ENCODE results near the gene CRX. TPM values are rescaled to one million over a fixed set of nuclear protein-coding genes. Genes with fewer than 3 reads are reported as not detected.

The CRX gene
- total and polyA plus RNA-seq, 9 donors, result not detected

DNA sequence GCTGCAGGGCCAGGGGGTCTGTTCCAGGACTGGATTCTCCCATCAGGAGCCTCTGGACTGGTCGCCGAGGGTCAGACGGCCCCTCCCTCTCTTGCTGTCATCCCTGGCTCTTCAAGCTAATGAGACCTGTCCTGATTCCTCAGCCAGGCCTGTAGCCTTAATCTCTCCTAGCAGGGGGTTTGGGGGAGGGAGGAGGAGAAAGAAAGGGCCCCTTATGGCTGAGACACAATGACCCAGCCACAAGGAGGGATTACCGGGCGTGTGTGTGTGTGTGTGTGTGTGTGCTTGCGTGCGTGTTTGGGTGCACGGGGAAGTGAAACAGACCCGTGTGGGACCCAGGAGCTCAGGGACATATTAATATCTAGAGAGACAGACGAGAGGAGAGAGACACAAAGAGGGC lies 1.9 kb upstream of the CRX start:
- no peaks in the 10 kb centered on the region for H3K27me3 ChIP-seq
- no peaks in the 10 kb centered on the region for H3K9me3 ChIP-seq
- H3K4me1 ChIP-seq (ENCODE audit: insufficient read depth), result no peaks in the 10 kb centered on the region
- H3K4me3 ChIP-seq, result no peak overlapping the region
- 12 to 20% (median 13%) methylated on average over 10 of the region's 10 CpGs for WGBS, 3 donors
- intact Hi-C loops (cut with DNase I), result no loop called here
- H3K36me3 ChIP-seq, result no peaks in the 10 kb centered on the region
- no peak for DNase-seq
- no peak overlapping the region for H3K27ac ChIP-seq
- TF ChIP-seq, protein P1, sequence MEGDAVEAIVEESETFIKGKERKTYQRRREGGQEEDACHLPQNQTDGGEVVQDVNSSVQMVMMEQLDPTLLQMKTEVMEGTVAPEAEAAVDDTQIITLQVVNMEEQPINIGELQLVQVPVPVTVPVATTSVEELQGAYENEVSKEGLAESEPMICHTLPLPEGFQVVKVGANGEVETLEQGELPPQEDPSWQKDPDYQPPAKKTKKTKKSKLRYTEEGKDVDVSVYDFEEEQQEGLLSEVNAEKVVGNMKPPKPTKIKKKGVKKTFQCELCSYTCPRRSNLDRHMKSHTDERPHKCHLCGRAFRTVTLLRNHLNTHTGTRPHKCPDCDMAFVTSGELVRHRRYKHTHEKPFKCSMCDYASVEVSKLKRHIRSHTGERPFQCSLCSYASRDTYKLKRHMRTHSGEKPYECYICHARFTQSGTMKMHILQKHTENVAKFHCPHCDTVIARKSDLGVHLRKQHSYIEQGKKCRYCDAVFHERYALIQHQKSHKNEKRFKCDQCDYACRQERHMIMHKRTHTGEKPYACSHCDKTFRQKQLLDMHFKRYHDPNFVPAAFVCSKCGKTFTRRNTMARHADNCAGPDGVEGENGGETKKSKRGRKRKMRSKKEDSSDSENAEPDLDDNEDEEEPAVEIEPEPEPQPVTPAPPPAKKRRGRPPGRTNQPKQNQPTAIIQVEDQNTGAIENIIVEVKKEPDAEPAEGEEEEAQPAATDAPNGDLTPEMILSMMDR (IDR thresholded peaks at IDR 0.05), result no peak
- TF ChIP-seq EP300 (IDR thresholded peaks at IDR 0.05) (no peak), POLR2A (IDR thresholded peaks at IDR 0.05) (no peak)

DNA sequence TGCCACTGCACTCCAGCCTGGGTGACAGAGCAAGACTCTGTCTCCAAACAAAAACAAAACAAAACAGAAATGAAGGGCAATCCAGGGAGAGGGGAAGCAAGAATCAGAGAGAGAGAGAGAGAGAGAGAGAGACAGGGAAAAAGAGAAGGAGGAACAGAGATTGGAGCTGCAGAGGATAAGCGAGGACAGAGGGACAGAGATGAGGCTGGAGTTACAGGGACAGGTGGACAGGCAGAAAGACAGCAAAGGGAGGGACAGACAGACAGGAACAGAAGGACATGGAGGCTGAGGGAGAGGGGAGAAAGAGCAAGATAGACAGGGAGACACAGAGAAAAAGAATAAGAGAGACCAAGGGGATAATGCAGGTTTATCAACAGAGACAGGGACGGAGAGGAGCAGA lies 1.3 kb upstream of the CRX start:
- WGBS, 3 donors, result 56 to 73% (median 66%) methylated on average over 2 of the region's 2 CpGs
- TF ChIP-seq POLR2A (IDR thresholded peaks at IDR 0.05) (no peak), EP300 (IDR thresholded peaks at IDR 0.05) (no peak)
- TF ChIP-seq, protein P1 (IDR thresholded peaks at IDR 0.05), result no peak
- Histone ChIP-seq H3K27ac (no peak overlapping the region), H3K27me3 (no peaks in the 10 kb centered on the region), H3K36me3 (no peaks in the 10 kb centered on the region), H3K9me3 (no peaks in the 10 kb centered on the region), H3K4me3 (no peak overlapping the region), H3K4me1 (ENCODE audit: insufficient read depth) (no peaks in the 10 kb centered on the region)
- no peak for DNase-seq
- intact Hi-C loops (cut with DNase I), result no loop called here

DNA sequence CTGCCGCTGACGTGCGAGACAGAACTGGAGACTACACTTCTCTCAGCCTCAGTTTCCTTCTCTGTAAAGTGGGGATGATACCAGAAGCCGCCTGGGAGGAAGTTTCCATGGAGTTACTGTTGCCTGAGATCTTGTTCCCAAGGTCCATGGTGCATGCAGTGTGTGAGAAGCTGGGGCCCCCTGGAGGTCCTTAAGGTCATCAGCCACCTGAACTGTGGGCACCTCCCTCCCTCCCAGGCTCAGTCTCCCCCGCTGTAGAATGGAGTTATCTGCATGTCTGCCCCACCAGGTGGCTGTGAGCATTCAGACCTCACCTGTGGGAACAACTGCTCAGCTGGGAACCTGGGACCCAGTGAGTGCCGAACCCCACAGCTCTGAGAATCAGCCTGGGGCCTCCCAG lies 2.7 kb downstream of the CRX start:
- H3K27ac ChIP-seq, result no peak overlapping the region
- H3K9me3 ChIP-seq, result no peaks in the 10 kb centered on the region
- no peaks in the 10 kb centered on the region for H3K4me1 ChIP-seq (ENCODE audit: insufficient read depth)
- WGBS, 3 donors, result 75 to 90% (median 86%) methylated on average over 6 of the region's 6 CpGs
- intact Hi-C loops (cut with DNase I), result no loop called here
- TF ChIP-seq POLR2A (IDR thresholded peaks at IDR 0.05) (no peak), EP300 (IDR thresholded peaks at IDR 0.05) (no peak)
- TF ChIP-seq, protein P1 (IDR thresholded peaks at IDR 0.05), result no peak
- no peaks in the 10 kb centered on the region for H3K36me3 ChIP-seq
- no peak for DNase-seq
- H3K4me3 ChIP-seq, result no peak overlapping the region
- H3K27me3 ChIP-seq, result no peaks in the 10 kb centered on the region

DNA sequence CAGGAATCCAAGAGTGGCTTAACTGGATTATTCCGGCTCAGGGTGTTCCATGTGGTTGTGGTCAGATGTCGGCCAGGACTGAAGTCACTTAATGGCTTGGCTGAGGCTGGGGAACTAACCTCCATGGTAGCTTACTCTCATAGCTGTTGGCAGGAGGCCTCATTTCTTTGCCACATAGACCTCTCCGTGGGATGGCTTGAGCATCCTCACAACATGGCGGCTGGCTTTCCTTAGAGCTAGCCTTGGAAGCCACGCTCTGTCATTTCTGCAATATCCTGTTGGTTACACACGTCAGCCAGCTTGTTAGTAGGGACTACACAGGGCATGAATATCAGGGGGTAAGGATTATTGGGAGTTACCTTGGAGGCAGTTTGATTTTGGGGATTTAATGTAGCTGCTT lies 5.1 kb downstream of the CRX start:
- no peak for DNase-seq
- Histone ChIP-seq H3K27ac (no peak overlapping the region), H3K4me3 (no peak overlapping the region), H3K36me3 (no peaks in the 10 kb centered on the region), H3K4me1 (ENCODE audit: insufficient read depth) (no peaks in the 10 kb centered on the region), H3K27me3 (no peaks in the 10 kb centered on the region), H3K9me3 (no peaks in the 10 kb centered on the region)
- intact Hi-C loops (cut with DNase I), result no loop called here
- no peak for TF ChIP-seq POLR2A (IDR thresholded peaks at IDR 0.05)
- TF ChIP-seq, protein P1 (IDR thresholded peaks at IDR 0.05), result no peak
- TF ChIP-seq EP300 (IDR thresholded peaks at IDR 0.05), result no peak
- WGBS, 3 donors, result 80 to 98% (median 80%) methylated on average over 6 of the region's 6 CpGs

DNA sequence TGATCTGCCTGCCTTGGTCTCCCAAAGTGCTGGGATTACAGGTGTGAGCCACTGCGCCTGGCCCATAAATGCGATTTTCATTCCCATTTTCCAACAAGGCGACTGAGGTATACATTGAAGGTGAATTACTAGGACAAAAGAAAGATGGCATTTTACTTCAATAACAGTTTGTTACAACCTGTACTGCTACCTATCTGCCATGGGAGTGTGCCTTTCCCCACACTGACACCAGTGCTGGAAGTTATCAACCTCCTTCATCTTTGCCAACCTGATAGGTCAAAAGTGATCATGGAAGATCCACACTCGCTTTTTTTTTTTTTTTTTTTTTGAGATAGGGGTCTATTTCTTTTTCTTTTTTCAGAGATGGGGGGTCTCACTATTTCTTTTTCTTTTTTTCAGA lies 11.0 kb downstream of the CRX start:
- no peak for DNase-seq
- Histone ChIP-seq H3K4me1 (ENCODE audit: insufficient read depth) (no peaks in the 10 kb centered on the region), H3K9me3 (no peaks in the 10 kb centered on the region), H3K36me3 (no peaks in the 10 kb centered on the region), H3K27ac (no peak overlapping the region), H3K4me3 (no peak overlapping the region), H3K27me3 (no peaks in the 10 kb centered on the region)
- intact Hi-C loops (cut with DNase I), result no loop called here
- WGBS, 3 donors, result 80 to 92% (median 89%) methylated on average over 4 of the region's 4 CpGs
- TF ChIP-seq, protein P1 (IDR thresholded peaks at IDR 0.05), result no peak
- TF ChIP-seq EP300 (IDR thresholded peaks at IDR 0.05) (no peak), POLR2A (IDR thresholded peaks at IDR 0.05) (no peak)

Data from ovary (tissue), 9 donors.